Endothelial cell of umbilical vein (primary cell): ENCODE measurements around the gene LRRC8B. TPM values are rescaled to one million over a fixed set of nuclear protein-coding genes. Genes with fewer than 3 reads are reported as not detected.

Source experiments
- BruUV-seq: library from RNA; stranded (reverse); fragments of 400-500 nt; replicated peaks from 2 replicates; lab custom pipeline; 2021; lab: Mats Ljungman, UMichigan
- CTCF ChIA-PET: fragments of 300-600, 350-600 bp; sonication (Branson Sonifier 250); formaldehyde crosslinking; loops from one replicate; lab custom pipeline; 2021; ENCODE audit warnings: antibody characterized with exemption, inconsistent platforms; lab: Charles Lee
- POLR2A ChIA-PET: fragments of 300-600, 350-600 bp; sonication (Branson Sonifier 250); formaldehyde crosslinking; loops from one replicate; lab custom pipeline; 2021; ENCODE audit warnings: antibody characterized with exemption, inconsistent platforms; lab: Charles Lee
- DNase-seq: peaks from one replicate; pipeline ENCODE4 v3.0.0-alpha.2; 2011; ENCODE audit warnings: low read depth, low spot score
- FAIRE-seq: peaks from 2 replicates; lab custom pipeline; 2011; peaks lifted over from hg19 to GRCh38; lab: Jason Lieb, UNC
- H2AFZ ChIP-seq: 2 replicates; pipeline ENCODE4 v1.6.0; 2012; ENCODE audit warnings: low read depth, low read length, control low read depth, inconsistent platforms
- H3K27ac ChIP-seq: 2 replicates; pipeline ENCODE4 v1.5.1; 2011; ENCODE audit warnings: low read depth, mild to moderate bottlenecking, control low read depth, low read length, moderate library complexity; ENCODE audit not compliant: insufficient read depth
- H3K27me3 ChIP-seq, 2 experiments: 2 replicates each; pipeline versions ENCODE4 v1.6.0 to v1.6.1; 2011; ENCODE audit warnings: low read length in 2 of 2, mixed read lengths in 1 of 2; ENCODE audit not compliant: control insufficient read depth in 2 of 2, insufficient read depth in 2 of 2
- H3K36me3 ChIP-seq, 2 experiments: 2 replicates in 1 of 2; 3 replicates in 1 of 2; pipeline ENCODE4 v1.5.1; 2011; ENCODE audit warnings: low read length in 2 of 2, mild to moderate bottlenecking in 1 of 2, moderate library complexity in 1 of 2; ENCODE audit not compliant: control insufficient read depth in 2 of 2, insufficient read depth in 2 of 2; ENCODE audit errors: extremely low read depth in 1 of 2
- H3K4me1 ChIP-seq: 3 replicates; pipeline ENCODE4 v1.5.1; 2011; ENCODE audit warnings: mild to moderate bottlenecking, low read length; ENCODE audit not compliant: control insufficient read depth, insufficient read depth; ENCODE audit errors: extremely low read depth
- H3K4me2 ChIP-seq: 2 replicates; pipeline ENCODE4 v1.6.1; 2011; ENCODE audit warnings: low read length, control low read depth, mixed read lengths; ENCODE audit not compliant: insufficient read depth
- H3K4me3 ChIP-seq, 3 experiments: fragments of 200-600 bp in 1 of 3; sonication (generic), shearing (Covaris generic) in 1 of 3; replicated peaks in 1 of 3; 2 replicates each; pipeline ENCODE4 v1.5.1; 2011 to 2016; ENCODE audit warnings: control low read depth in 3 of 3, low read length in 3 of 3, mild to moderate bottlenecking in 2 of 3, inconsistent platforms in 1 of 3, low read depth in 1 of 3, moderate library complexity in 1 of 3; ENCODE audit not compliant: insufficient read depth in 1 of 3
- H3K79me2 ChIP-seq: 2 replicates; pipeline ENCODE4 v1.6.0; 2012; ENCODE audit warnings: low read length, inconsistent platforms; ENCODE audit not compliant: control insufficient read depth, insufficient read depth
- H3K9ac ChIP-seq: replicated peaks from 2 replicates; pipeline ENCODE3; 2011; ENCODE audit warnings: low read length, control low read depth; ENCODE audit not compliant: insufficient read depth; ENCODE audit errors: extremely low read depth
- H3K9me1 ChIP-seq: replicated peaks from 3 replicates; pipeline ENCODE4 v1.6.0; 2011; ENCODE audit warnings: mild to moderate bottlenecking, low read length; ENCODE audit not compliant: control insufficient read depth, insufficient read depth; ENCODE audit errors: extremely low read depth
- H3K9me3 ChIP-seq: replicated peaks from 2 replicates; pipeline ENCODE4 v1.5.1; 2012; ENCODE audit warnings: low read length, inconsistent platforms; ENCODE audit not compliant: control insufficient read depth, insufficient read depth
- H4K20me1 ChIP-seq: replicated peaks from 2 replicates; pipeline ENCODE3; 2011; ENCODE audit warnings: mild to moderate bottlenecking, low read length; ENCODE audit not compliant: control insufficient read depth, insufficient read depth; ENCODE audit errors: extremely low read depth
- CTCF ChIP-seq, 2 donors: IDR thresholded peaks; 1 replicate in 1 of 2; 2 replicates in 1 of 2; pipeline ENCODE4 v1.5.1; 2011; ENCODE audit warnings: low read length in 2 of 2, mild to moderate bottlenecking in 2 of 2, moderate library complexity in 2 of 2, control low read depth in 1 of 2, inconsistent platforms in 1 of 2, low read depth in 1 of 2; ENCODE audit not compliant: insufficient read depth in 1 of 2; ENCODE audit errors: extremely low read depth in 1 of 2
- EZH2 ChIP-seq: IDR thresholded peaks from 2 replicates; pipeline ENCODE4 v1.6.1; 2012; ENCODE audit warnings: borderline replicate concordance, low read depth, mild to moderate bottlenecking, moderate library complexity, low read length, inconsistent platforms; ENCODE audit not compliant: severe bottlenecking
- FOS ChIP-seq: IDR thresholded peaks from 2 replicates; pipeline ENCODE4 v1.6.1; 2011; ENCODE audit warnings: mild to moderate bottlenecking, low read length, moderate library complexity, borderline replicate concordance; ENCODE audit not compliant: insufficient read depth
- JUN ChIP-seq: IDR thresholded peaks from 2 replicates; pipeline ENCODE4 v1.6.1; 2011; ENCODE audit warnings: borderline replicate concordance, low read depth; ENCODE audit not compliant: insufficient read length, insufficient read depth
- POLR2A ChIP-seq: IDR thresholded peaks from 2 replicates; pipeline ENCODE4 v1.6.1; 2012; ENCODE audit warnings: low read depth, mild to moderate bottlenecking, control low read depth, low read length
- POLR2AphosphoS5 ChIP-seq: IDR thresholded peaks from 2 replicates; pipeline ENCODE4 v1.6.1; 2012; ENCODE audit warnings: low read depth, mild to moderate bottlenecking, control low read depth, low read length, moderate library complexity; ENCODE audit not compliant: insufficient read depth
- dilution Hi-C: fragments of 300-500 bp; cut with MboI; formaldehyde crosslinking; loops from one replicate; pipeline ENCODE4 v1.15.0; 2019; ENCODE audit warnings: low sequenced_read_pairs; ENCODE audit not compliant: extremely low pct_ligation_motif_present
- intact Hi-C: fragments of 100-400 bp; cut with micrococcal nuclease; formaldehyde crosslinking; loops from one replicate; pipeline ENCODE4 v1.10.0; 2022
- polyA plus RNA-seq, 4 experiments: library from polyadenylated mRNA; depleted of rRNA in 3 of 4; stranded (reverse) in 3 of 4; unstranded in 1 of 4; fragments of >200 nt; gene quantifications; 2 replicates each; pipeline versions ENCODE4 v1.2.1 to v1.2.3, GENCODE V29; 2011 to 2012; ENCODE audit warnings: missing spikeins in 1 of 4
- total RNA-seq: library from RNA; stranded (reverse); gene quantifications from 2 replicates; pipeline ENCODE4 v1.2.3, GENCODE V29; 2021
- TF ChIP-seq, protein P1 (sequence below): IDR thresholded peaks from 2 replicates; pipeline ENCODE4 v1.6.1; 2011; ENCODE audit not compliant: insufficient read depth, insufficient read length

Gene LRRC8B
- total and polyA plus RNA-seq, 2 donors (not counting 3 experiments of a cell fraction or from before 2014, with no cell fraction given): 15.2 to 15.8 TPM

DNA sequence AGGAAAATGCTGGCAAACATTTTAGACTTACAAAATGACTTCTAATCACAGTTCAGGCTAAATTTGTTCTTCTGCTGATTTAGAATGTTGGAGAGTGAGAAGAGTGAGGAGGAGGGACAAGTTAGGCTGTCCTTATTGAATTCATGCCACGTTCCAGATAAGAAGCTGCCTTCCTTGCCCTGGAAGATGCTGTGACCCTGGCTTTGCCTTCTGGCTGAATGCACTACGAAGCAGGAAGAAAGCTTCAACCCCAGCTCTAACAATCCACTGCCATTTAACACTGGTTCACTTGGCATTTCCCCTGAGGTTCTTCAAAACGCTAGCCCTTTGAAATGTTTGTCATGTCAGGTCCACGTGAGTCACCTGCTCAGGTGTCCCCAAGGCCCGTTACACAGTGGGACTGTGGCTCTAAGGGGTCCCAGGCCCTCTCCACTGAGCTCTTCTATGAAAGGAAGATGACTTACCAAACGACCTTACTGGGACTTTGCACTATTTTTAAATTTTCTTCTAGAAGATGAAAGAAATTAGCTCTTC, 78.3 kb downstream of the LRRC8B start:
- intact Hi-C loops: loop anchor here (10.0 kb wide), 1 partner anchor 382 kb away; no protein-coding TSS in a partner anchor
- Histone ChIP-seq H3K9me1 (no peaks in the 10 kb centered on the region), H3K4me1 (peaks cover 14% of the 10 kb centered on the region), H3K27ac (no peak overlapping the region), H3K36me3 (no peaks in the 10 kb centered on the region), H2AFZ (no peak overlapping the region), H4K20me1 (no peaks in the 10 kb centered on the region), H3K4me3 (no peak overlapping the region), H3K4me2 (no peak overlapping the region), H3K79me2 (no peaks in the 10 kb centered on the region), H3K9me3 (no peaks in the 10 kb centered on the region), H3K27me3 (no peaks in the 10 kb centered on the region), H3K9ac (no peak overlapping the region)
- no TSS peak for BruUV-seq
- POLR2A ChIA-PET: interaction anchor here (0.5 kb wide), 1 partner anchor 14 kb away, joined by 7 read pairs; no protein-coding TSS in a partner anchor
- dilution Hi-C loops: no loop called here
- DNase-seq (no peak), FAIRE-seq (no peak)
- CTCF ChIA-PET: interaction anchor here (1.0 to 5.2 kb wide), 9 partner anchors 9 to 161 kb away, joined by 3 to 37 read pairs (median 4); no protein-coding TSS in a partner anchor
- TF ChIP-seq JUN (no peak), CTCF (IDR thresholded peaks at IDR 0.05; ENCODE audit: extremely low read depth in 1 of 2, insufficient read depth in 1 of 2, low read depth in 1 of 2, low read length in 2 of 2) (no peak), FOS (no peak), POLR2A (no peak), EZH2 (no peak), POLR2AphosphoS5 (no peak)
- TF ChIP-seq, protein P1, sequence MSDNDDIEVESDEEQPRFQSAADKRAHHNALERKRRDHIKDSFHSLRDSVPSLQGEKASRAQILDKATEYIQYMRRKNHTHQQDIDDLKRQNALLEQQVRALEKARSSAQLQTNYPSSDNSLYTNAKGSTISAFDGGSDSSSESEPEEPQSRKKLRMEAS: no peak
